GM23338 (cell line): ENCODE results near the gene TMEM132A. TPM values are rescaled to one million over a fixed set of nuclear protein-coding genes. Genes with fewer than 3 reads are reported as not detected.

ENCODE experiments used
- ATAC-seq: fragments of 200-7000 bp; cut with Tn5 transposase; 3 replicates; pipeline ENCODE4 v1.9.1; 2020
- DNase-seq: peaks from one replicate; pipeline ENCODE4 v3.0.0-alpha.2; 2015; ENCODE audit warnings: low spot score
- H2AFZ ChIP-seq: fragments of 200-600 bp; sonication (generic); 2 replicates; pipeline ENCODE4 v1.8.0; 2016; ENCODE audit warnings: antibody characterized with exemption, mild to moderate bottlenecking, moderate library complexity
- H3F3A ChIP-seq: fragments of 200-600 bp; sonication (generic); replicated peaks from 2 replicates; pipeline ENCODE4 v1.8.0; 2017; ENCODE audit warnings: antibody characterized with exemption, mixed run types, low read depth
- H3K27ac ChIP-seq: fragments of 200-600 bp; sonication (generic); 2 replicates; pipeline ENCODE4 v1.6.1; 2016; ENCODE audit warnings: low read depth
- H3K27me3 ChIP-seq: fragments of 200-600 bp; sonication (generic); 2 replicates; pipeline ENCODE4 v1.8.0; 2016; ENCODE audit warnings: mild to moderate bottlenecking, mixed run types, moderate library complexity; ENCODE audit not compliant: insufficient read depth
- H3K36me3 ChIP-seq: fragments of 200-600 bp; sonication (generic); 2 replicates; pipeline ENCODE4 v1.8.0; 2016; ENCODE audit warnings: mild to moderate bottlenecking; ENCODE audit not compliant: insufficient read depth
- H3K4me1 ChIP-seq: fragments of 200-600 bp; sonication (generic); 2 replicates; pipeline ENCODE4 v1.8.0; 2016; ENCODE audit warnings: mild to moderate bottlenecking, moderate library complexity; ENCODE audit not compliant: insufficient read depth
- H3K4me2 ChIP-seq: fragments of 200-600 bp; sonication (generic); 2 replicates; pipeline ENCODE4 v1.7.1; 2017; ENCODE audit warnings: mixed run types
- H3K4me3 ChIP-seq: fragments of 200-600 bp; sonication (generic); 2 replicates; pipeline ENCODE4 v1.6.1; 2016; ENCODE audit warnings: mixed run types
- H3K79me2 ChIP-seq: fragments of 200-600 bp; sonication (generic); replicated peaks from 2 replicates; pipeline ENCODE4 v1.8.0; 2017; ENCODE audit warnings: mild to moderate bottlenecking; ENCODE audit not compliant: insufficient read depth
- H3K9me2 ChIP-seq: fragments of 200-600 bp; sonication (generic); 2 replicates; pipeline ENCODE4 v1.8.0; 2017; ENCODE audit not compliant: insufficient read depth
- H4K20me1 ChIP-seq: fragments of 200-600 bp; sonication (generic); replicated peaks from 2 replicates; pipeline ENCODE4 v1.8.0; 2017; ENCODE audit warnings: mild to moderate bottlenecking; ENCODE audit not compliant: insufficient read depth
- H3K27ac Mint-ChIP-seq: 2 replicates; pipeline ENCODE4 v1.8.0; 2020; ENCODE audit warnings: inconsistent platforms, mild to moderate bottlenecking, moderate library complexity, mixed read lengths
- H3K27me3 Mint-ChIP-seq: 3 replicates; pipeline ENCODE4 v1.8.0; 2022; ENCODE audit warnings: low read depth, mild to moderate bottlenecking, moderate library complexity, mixed read lengths, inconsistent platforms; ENCODE audit not compliant: insufficient read depth, poor library complexity
- H3K36me3 Mint-ChIP-seq: 3 replicates; pipeline ENCODE4 v1.8.0; 2021; ENCODE audit warnings: low read depth, mild to moderate bottlenecking, inconsistent platforms, moderate library complexity, mixed read lengths
- H3K4me1 Mint-ChIP-seq: 3 replicates; pipeline ENCODE4 v1.8.0; 2020; ENCODE audit warnings: mild to moderate bottlenecking, inconsistent platforms, mixed read lengths
- H3K4me3 Mint-ChIP-seq: 3 replicates; pipeline ENCODE4 v1.8.0; 2021; ENCODE audit warnings: moderate library complexity, mild to moderate bottlenecking, inconsistent platforms, mixed read lengths
- H3K9me3 Mint-ChIP-seq: 3 replicates; pipeline ENCODE4 v1.8.0; 2020; ENCODE audit warnings: moderate library complexity, mild to moderate bottlenecking, inconsistent platforms, mixed read lengths
- CREB1 ChIP-seq: fragments of 250-450 bp; sonication (Bioruptor Pico); IDR thresholded peaks from 2 replicates; pipeline ENCODE4 v1.5.0; 2020; ENCODE audit warnings: low read depth, mild to moderate bottlenecking, moderate library complexity
- EZH2 ChIP-seq: fragments of 200-600 bp; sonication (generic); IDR thresholded peaks from one replicate; pipeline ENCODE4 v1.8.0; 2017; ENCODE audit warnings: antibody characterized with exemption, mild to moderate bottlenecking, low read depth; ENCODE audit not compliant: unreplicated experiment
- EZH2phosphoT487 ChIP-seq: fragments of 200-600 bp; sonication (generic); IDR thresholded peaks from one replicate; pipeline ENCODE4 v1.8.1; 2018; ENCODE audit warnings: antibody characterized with exemption; ENCODE audit not compliant: unreplicated experiment
- NANOG ChIP-seq: IDR thresholded peaks from 2 replicates; pipeline ENCODE4 v1.6.1; 2016; ENCODE audit warnings: antibody characterized with exemption, borderline replicate concordance
- STAT1 ChIP-seq: IDR thresholded peaks from one replicate; pipeline ENCODE4 v1.6.1; 2016; ENCODE audit warnings: antibody characterized with exemption; ENCODE audit not compliant: unreplicated experiment
- ZNF331 ChIP-seq: fragments of 250-450 bp; sonication (Bioruptor Pico); IDR thresholded peaks from 2 replicates; pipeline ENCODE4 v1.5.0; 2020; ENCODE audit warnings: low read depth, mild to moderate bottlenecking, moderate library complexity
- ZNF462 ChIP-seq: fragments of 250-450 bp; sonication (Bioruptor Pico); IDR thresholded peaks from 2 replicates; pipeline ENCODE4 v1.5.0; 2020; ENCODE audit warnings: mild to moderate bottlenecking, moderate library complexity
- polyA plus RNA-seq: library from polyadenylated mRNA; unstranded; fragments of >200 nt; fragmentation: Nextera tagmentation; extraction: Ambion mirVana; gene quantifications from 2 replicates; pipeline ENCODE4 v1.2.1, GENCODE V29; 2016
- total RNA-seq: library from RNA; depleted of rRNA; stranded (reverse); fragments of >200 nt; shearing (Covaris generic); gene quantifications from 2 replicates; pipeline ENCODE4 v1.2.3, GENCODE V29; 2014
- TF ChIP-seq, protein P1 (sequence below), 2 experiments: fragments of 200-600 bp in 1 of 2; sonication (generic) in 1 of 2; conservative IDR thresholded peaks; 2 replicates each; pipeline versions ENCODE4 v1.5.1 to v1.6.1; 2016 to 2017; ENCODE audit warnings: antibody characterized with exemption in 2 of 2, low read depth in 2 of 2, mild to moderate bottlenecking in 2 of 2, moderate library complexity in 1 of 2

Gene TMEM132A
- total and polyA plus RNA-seq, 2 experiments from 2014 or later: 36.2 to 96.6 TPM

DNA sequence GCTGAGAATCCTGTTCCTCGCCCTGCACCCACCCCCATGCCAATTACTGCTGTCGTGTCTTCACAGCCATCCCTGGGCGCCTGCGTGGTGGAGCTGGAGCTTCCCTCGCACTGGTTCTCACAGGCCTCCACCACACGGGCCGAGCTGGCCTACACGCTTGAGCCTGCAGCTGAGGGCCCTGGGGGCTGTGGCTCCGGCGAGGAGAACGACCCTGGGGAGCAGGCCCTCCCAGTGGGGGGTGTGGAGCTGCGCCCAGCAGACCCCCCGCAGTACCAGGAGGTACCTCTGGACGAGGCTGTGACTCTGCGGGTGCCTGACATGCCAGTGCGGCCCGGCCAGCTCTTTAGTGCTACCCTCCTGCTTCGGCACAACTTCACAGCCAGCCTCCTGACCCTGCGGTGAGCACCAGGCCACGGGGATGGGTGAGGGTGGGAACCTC, 4.3 kb downstream of the TMEM132A start:
- Histone ChIP-seq H3K4me2 (no peak overlapping the region), H3K4me3 (no peak overlapping the region), H3K27ac (no peak overlapping the region), H3K4me1 (peaks cover 6% of the 10 kb centered on the region), H3K79me2 (no peaks in the 10 kb centered on the region), H4K20me1 (peaks cover 11% of the 10 kb centered on the region; the same call in 1 of the 2 replicates), H3K36me3 (0 out of 2 replicates have a peak, but pooled peaks cover 6% of the 10 kb centered on the region), H3K9me2 (no peaks in the 10 kb centered on the region), H3K27me3 (peaks cover 10% of the 10 kb centered on the region; the same call in 1 of the 2 replicates), H3F3A (no peaks in the 10 kb centered on the region), H2AFZ (no peak overlapping the region)
- Mint-ChIP-seq H3K27me3 (peaks cover 6% of the 10 kb centered on the region), H3K4me1 (peaks cover 21% of the 10 kb centered on the region), H3K27ac (no peak overlapping the region), H3K36me3 (peaks cover 47% of the 10 kb centered on the region), H3K4me3 (no peak overlapping the region), H3K9me3 (no peaks in the 10 kb centered on the region)
- ATAC-seq (no peak), DNase-seq (no peak)
- no peak for TF ChIP-seq ZNF331 (CRISPR knock-in tag)
- no peak for TF ChIP-seq CREB1 (CRISPR knock-in tag)
- TF ChIP-seq EZH2: no peak
- no peak for TF ChIP-seq NANOG
- TF ChIP-seq, protein P1, sequence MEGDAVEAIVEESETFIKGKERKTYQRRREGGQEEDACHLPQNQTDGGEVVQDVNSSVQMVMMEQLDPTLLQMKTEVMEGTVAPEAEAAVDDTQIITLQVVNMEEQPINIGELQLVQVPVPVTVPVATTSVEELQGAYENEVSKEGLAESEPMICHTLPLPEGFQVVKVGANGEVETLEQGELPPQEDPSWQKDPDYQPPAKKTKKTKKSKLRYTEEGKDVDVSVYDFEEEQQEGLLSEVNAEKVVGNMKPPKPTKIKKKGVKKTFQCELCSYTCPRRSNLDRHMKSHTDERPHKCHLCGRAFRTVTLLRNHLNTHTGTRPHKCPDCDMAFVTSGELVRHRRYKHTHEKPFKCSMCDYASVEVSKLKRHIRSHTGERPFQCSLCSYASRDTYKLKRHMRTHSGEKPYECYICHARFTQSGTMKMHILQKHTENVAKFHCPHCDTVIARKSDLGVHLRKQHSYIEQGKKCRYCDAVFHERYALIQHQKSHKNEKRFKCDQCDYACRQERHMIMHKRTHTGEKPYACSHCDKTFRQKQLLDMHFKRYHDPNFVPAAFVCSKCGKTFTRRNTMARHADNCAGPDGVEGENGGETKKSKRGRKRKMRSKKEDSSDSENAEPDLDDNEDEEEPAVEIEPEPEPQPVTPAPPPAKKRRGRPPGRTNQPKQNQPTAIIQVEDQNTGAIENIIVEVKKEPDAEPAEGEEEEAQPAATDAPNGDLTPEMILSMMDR (conservative IDR thresholded peaks at IDR 0.05; ENCODE audit: low read depth in 2 of 2): no peak
- no peak for TF ChIP-seq ZNF462
- no peak for TF ChIP-seq EZH2phosphoT487
- TF ChIP-seq STAT1: no peak
